Measurements from ENCODE around the gene EMD. TPM values are rescaled to one million over a fixed set of nuclear protein-coding genes. Genes with fewer than 3 reads are reported as not detected.

EMD gene
- total and polyA plus RNA-seq, 10 of the 15 experiments (the other 5 are each of a cell fraction or from before 2014, with no cell fraction given), result 0.76 to 100 (median 43.2) TPM

GRCh38 chrX:154369449-154370299, 9.4 kb upstream of the EMD start (continued):
- TF ChIP-seq ZNF592 (IDR thresholded peaks at IDR 0.05) (no peak), CREM (IDR thresholded peaks at IDR 0.05; ENCODE audit: low read depth) (no peak), TCF7 (IDR thresholded peaks at IDR 0.05; ENCODE audit: borderline replicate concordance) (no peak), TAF1 (IDR thresholded peaks at IDR 0.05; ENCODE audit: borderline replicate concordance, low read depth, low read length) (no peak), ELK1 (IDR thresholded peaks at IDR 0.05; ENCODE audit: low read depth, low read length) (no peak), SREBF1 (IDR thresholded peaks at IDR 0.05; ENCODE audit: low read length) (no peak), CHD2 (IDR thresholded peaks at IDR 0.05; ENCODE audit: borderline replicate concordance, low read depth, low read length) (no peak), ATF2 (IDR thresholded peaks at IDR 0.05; ENCODE audit: low read length) (no peak), CBX5 (IDR thresholded peaks at IDR 0.05; ENCODE audit: low read depth) (no peak), RFX5 (IDR thresholded peaks at IDR 0.05; ENCODE audit: low read depth, low read length) (no peak), SPI1 (IDR thresholded peaks at IDR 0.05; ENCODE audit: borderline replicate concordance, insufficient read depth, low read depth, low read length) (no peak), CBX3 (IDR thresholded peaks at IDR 0.05; ENCODE audit: borderline replicate concordance, low read depth) (no peak), SIN3A (IDR thresholded peaks at IDR 0.05; ENCODE audit: low read depth, low read length) (no peak), POLR2AphosphoS2 (IDR thresholded peaks at IDR 0.05; ENCODE audit: low read depth, low read length) (no peak), ZNF24 (IDR thresholded peaks at IDR 0.05) (no peak), BHLHE40 (IDR thresholded peaks at IDR 0.05; ENCODE audit: borderline replicate concordance in 1 of 2, low read depth in 2 of 2, low read length in 1 of 2) (peak in 1 of 2 experiments; percentile 18; a peak in 1 of 4 replicates), LARP7 (IDR thresholded peaks at IDR 0.05) (no peak), RBBP5 (conservative IDR thresholded peaks at IDR 0.05) (no peak), HCFC1 (IDR thresholded peaks at IDR 0.05; ENCODE audit: low read length) (no peak), TARDBP (IDR thresholded peaks at IDR 0.05; ENCODE audit: borderline replicate concordance) (peak; percentile 49; the same call in 1 of the 2 replicates), SUPT20H (IDR thresholded peaks at IDR 0.05; ENCODE audit: borderline replicate concordance, control insufficient read depth, low read depth, low read length) (no peak)
- TF ChIP-seq, protein P1, sequence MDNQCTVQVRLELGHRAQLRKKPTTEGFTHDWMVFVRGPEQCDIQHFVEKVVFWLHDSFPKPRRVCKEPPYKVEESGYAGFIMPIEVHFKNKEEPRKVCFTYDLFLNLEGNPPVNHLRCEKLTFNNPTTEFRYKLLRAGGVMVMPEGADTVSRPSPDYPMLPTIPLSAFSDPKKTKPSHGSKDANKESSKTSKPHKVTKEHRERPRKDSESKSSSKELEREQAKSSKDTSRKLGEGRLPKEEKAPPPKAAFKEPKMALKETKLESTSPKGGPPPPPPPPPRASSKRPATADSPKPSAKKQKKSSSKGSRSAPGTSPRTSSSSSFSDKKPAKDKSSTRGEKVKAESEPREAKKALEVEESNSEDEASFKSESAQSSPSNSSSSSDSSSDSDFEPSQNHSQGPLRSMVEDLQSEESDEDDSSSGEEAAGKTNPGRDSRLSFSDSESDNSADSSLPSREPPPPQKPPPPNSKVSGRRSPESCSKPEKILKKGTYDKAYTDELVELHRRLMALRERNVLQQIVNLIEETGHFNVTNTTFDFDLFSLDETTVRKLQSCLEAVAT (IDR thresholded peaks at IDR 0.05), result peak; percentile 17; the same call in 1 of the 2 replicates
- TF ChIP-seq, protein P2, sequence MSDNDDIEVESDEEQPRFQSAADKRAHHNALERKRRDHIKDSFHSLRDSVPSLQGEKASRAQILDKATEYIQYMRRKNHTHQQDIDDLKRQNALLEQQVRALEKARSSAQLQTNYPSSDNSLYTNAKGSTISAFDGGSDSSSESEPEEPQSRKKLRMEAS (IDR thresholded peaks at IDR 0.05; ENCODE audit: low read depth, low read length), result no peak
